ENCODE measurements around the gene TCEAL2.
"Not testable (repeated sequence)": the region's sequence is repeated elsewhere in the genome, so short reads cannot be mapped to it uniquely, and the experiment has no call there.

DNA sequence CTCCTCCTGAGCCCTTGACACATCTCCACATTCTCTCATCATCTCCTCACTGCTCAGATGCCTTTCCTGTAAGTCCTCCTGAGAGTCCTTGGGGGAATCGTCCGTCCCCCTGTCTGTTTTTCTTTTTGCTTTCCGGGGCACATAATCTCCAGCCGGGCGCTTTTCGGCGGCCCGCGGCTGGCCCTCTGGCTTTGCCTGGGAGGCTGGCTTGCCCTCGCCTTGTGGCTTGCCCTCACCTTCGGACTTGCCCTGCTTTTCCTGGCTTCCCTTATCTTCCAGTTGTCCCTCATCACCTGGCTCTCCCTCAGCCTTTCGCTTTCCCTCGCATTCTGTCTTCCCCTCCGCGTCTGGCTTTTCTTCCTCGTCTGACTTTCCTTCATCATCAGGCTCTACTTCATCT is 15.4 kb downstream of the TCEAL2 start:
- TF ChIP-seq, protein P1, sequence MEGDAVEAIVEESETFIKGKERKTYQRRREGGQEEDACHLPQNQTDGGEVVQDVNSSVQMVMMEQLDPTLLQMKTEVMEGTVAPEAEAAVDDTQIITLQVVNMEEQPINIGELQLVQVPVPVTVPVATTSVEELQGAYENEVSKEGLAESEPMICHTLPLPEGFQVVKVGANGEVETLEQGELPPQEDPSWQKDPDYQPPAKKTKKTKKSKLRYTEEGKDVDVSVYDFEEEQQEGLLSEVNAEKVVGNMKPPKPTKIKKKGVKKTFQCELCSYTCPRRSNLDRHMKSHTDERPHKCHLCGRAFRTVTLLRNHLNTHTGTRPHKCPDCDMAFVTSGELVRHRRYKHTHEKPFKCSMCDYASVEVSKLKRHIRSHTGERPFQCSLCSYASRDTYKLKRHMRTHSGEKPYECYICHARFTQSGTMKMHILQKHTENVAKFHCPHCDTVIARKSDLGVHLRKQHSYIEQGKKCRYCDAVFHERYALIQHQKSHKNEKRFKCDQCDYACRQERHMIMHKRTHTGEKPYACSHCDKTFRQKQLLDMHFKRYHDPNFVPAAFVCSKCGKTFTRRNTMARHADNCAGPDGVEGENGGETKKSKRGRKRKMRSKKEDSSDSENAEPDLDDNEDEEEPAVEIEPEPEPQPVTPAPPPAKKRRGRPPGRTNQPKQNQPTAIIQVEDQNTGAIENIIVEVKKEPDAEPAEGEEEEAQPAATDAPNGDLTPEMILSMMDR (IDR thresholded peaks at IDR 0.05; ENCODE audit: borderline replicate concordance, extremely low read depth, low read length, poor library complexity, severe bottlenecking), result not testable (repeated sequence)
- not testable (repeated sequence) for TF ChIP-seq EZH2 (IDR thresholded peaks at IDR 0.05; ENCODE audit: borderline replicate concordance, low read depth, low read length, severe bottlenecking)

Measured in DND-41 (cell line).